SK-N-SH treated with all-trans-retinoic acid at 6 μM for 48 hours (cell line): Measurements from ENCODE around the gene DHTKD1.

Experiments
- ARNTL ChIP-seq: fragments of 450-650 bp; formaldehyde crosslinking; IDR thresholded peaks from 2 replicates; pipeline ENCODE4 v1.5.0; 2020; ENCODE audit warnings: low read depth, mild to moderate bottlenecking, moderate library complexity, borderline replicate concordance
- BACH2 ChIP-seq: fragments of 250-450 bp; sonication (Bioruptor Pico); IDR thresholded peaks from 2 replicates; pipeline ENCODE4 v1.9.0; 2021; ENCODE audit warnings: mild to moderate bottlenecking, borderline replicate concordance
- CREB5 ChIP-seq: fragments of 250-450 bp; sonication (Bioruptor Pico); IDR thresholded peaks from 2 replicates; pipeline ENCODE4 v1.5.1; 2020; ENCODE audit warnings: low read depth, mild to moderate bottlenecking, moderate library complexity
- CSDC2 ChIP-seq: fragments of 250-450 bp; sonication (Bioruptor Pico); IDR thresholded peaks from 2 replicates; pipeline ENCODE4 v1.5.0; 2020; ENCODE audit warnings: mild to moderate bottlenecking, moderate library complexity
- ESRRG ChIP-seq: fragments of 250-450 bp; sonication (Bioruptor Pico); IDR thresholded peaks from 2 replicates; pipeline ENCODE4 v1.6.1; 2021; ENCODE audit warnings: mild to moderate bottlenecking
- GLIS3 ChIP-seq: fragments of 250-450 bp; sonication (Bioruptor Pico); IDR thresholded peaks from 2 replicates; pipeline ENCODE4 v1.5.0; 2020; ENCODE audit warnings: mild to moderate bottlenecking, moderate library complexity
- OSR1 ChIP-seq: fragments of 250-450 bp; sonication (Bioruptor Pico); IDR thresholded peaks from 2 replicates; pipeline ENCODE4 v1.8.0; 2022; ENCODE audit warnings: moderate library complexity, mild to moderate bottlenecking, inconsistent platforms
- PPARA ChIP-seq: fragments of 250-450 bp; sonication (Bioruptor Pico); IDR thresholded peaks from 2 replicates; pipeline ENCODE4 v1.5.0; 2020; ENCODE audit warnings: mild to moderate bottlenecking, borderline replicate concordance
- RARB ChIP-seq: fragments of 250-450 bp; sonication (Bioruptor Pico); IDR thresholded peaks from 2 replicates; pipeline ENCODE4 v1.8.0; 2021; ENCODE audit warnings: mild to moderate bottlenecking, moderate library complexity
- TOX ChIP-seq: fragments of 250-450 bp; sonication (Bioruptor Pico); IDR thresholded peaks from 2 replicates; pipeline ENCODE4 v1.8.0; 2021; ENCODE audit warnings: mild to moderate bottlenecking, moderate library complexity, borderline replicate concordance
- TF ChIP-seq, protein P1 (sequence below): fragments of 250-450 bp; sonication (Bioruptor Pico); IDR thresholded peaks from 2 replicates; pipeline ENCODE4 v1.8.0; 2020; ENCODE audit warnings: mild to moderate bottlenecking, moderate library complexity, borderline replicate concordance
- TF ChIP-seq, protein P2 (sequence below): fragments of 250-450 bp; sonication (Bioruptor Pico); IDR thresholded peaks from 2 replicates; pipeline ENCODE4 v1.5.1; 2021; ENCODE audit warnings: mild to moderate bottlenecking, moderate library complexity

- TF ChIP-seq RARB (no peak), ARNTL (no peak), TOX (CRISPR knock-in tag) (no peak), CREB5 (CRISPR knock-in tag) (no peak), BACH2 (no peak), ESRRG (CRISPR knock-in tag) (no peak), PPARA (CRISPR knock-in tag) (no peak), CSDC2 (CRISPR knock-in tag) (no peak), OSR1 (CRISPR knock-in tag) (no peak), GLIS3 (no peak)
- TF ChIP-seq, protein P1, sequence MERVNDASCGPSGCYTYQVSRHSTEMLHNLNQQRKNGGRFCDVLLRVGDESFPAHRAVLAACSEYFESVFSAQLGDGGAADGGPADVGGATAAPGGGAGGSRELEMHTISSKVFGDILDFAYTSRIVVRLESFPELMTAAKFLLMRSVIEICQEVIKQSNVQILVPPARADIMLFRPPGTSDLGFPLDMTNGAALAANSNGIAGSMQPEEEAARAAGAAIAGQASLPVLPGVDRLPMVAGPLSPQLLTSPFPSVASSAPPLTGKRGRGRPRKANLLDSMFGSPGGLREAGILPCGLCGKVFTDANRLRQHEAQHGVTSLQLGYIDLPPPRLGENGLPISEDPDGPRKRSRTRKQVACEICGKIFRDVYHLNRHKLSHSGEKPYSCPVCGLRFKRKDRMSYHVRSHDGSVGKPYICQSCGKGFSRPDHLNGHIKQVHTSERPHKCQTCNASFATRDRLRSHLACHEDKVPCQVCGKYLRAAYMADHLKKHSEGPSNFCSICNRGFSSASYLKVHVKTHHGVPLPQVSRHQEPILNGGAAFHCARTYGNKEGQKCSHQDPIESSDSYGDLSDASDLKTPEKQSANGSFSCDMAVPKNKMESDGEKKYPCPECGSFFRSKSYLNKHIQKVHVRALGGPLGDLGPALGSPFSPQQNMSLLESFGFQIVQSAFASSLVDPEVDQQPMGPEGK (CRISPR knock-in tag): no peak
- TF ChIP-seq, protein P2, sequence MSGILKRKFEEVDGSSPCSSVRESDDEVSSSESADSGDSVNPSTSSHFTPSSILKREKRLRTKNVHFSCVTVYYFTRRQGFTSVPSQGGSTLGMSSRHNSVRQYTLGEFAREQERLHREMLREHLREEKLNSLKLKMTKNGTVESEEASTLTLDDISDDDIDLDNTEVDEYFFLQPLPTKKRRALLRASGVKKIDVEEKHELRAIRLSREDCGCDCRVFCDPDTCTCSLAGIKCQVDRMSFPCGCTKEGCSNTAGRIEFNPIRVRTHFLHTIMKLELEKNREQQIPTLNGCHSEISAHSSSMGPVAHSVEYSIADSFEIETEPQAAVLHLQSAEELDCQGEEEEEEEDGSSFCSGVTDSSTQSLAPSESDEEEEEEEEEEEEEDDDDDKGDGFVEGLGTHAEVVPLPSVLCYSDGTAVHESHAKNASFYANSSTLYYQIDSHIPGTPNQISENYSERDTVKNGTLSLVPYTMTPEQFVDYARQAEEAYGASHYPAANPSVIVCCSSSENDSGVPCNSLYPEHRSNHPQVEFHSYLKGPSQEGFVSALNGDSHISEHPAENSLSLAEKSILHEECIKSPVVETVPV (CRISPR knock-in tag): no peak
Observed at GRCh38 chr10:12051241-12051640, 17.5 kb upstream of the DHTKD1 start.
